ENCODE data around the gene RGS6.

GRCh38 chr14:72169521-72169920 is 237.3 kb downstream of the RGS6 start:
- TF ChIP-seq, protein P1, sequence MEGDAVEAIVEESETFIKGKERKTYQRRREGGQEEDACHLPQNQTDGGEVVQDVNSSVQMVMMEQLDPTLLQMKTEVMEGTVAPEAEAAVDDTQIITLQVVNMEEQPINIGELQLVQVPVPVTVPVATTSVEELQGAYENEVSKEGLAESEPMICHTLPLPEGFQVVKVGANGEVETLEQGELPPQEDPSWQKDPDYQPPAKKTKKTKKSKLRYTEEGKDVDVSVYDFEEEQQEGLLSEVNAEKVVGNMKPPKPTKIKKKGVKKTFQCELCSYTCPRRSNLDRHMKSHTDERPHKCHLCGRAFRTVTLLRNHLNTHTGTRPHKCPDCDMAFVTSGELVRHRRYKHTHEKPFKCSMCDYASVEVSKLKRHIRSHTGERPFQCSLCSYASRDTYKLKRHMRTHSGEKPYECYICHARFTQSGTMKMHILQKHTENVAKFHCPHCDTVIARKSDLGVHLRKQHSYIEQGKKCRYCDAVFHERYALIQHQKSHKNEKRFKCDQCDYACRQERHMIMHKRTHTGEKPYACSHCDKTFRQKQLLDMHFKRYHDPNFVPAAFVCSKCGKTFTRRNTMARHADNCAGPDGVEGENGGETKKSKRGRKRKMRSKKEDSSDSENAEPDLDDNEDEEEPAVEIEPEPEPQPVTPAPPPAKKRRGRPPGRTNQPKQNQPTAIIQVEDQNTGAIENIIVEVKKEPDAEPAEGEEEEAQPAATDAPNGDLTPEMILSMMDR (IDR thresholded peaks at IDR 0.05): no peak
- no peak for TF ChIP-seq EP300 (IDR thresholded peaks at IDR 0.05)
